ENCODE data around the gene PCSK4. TPM values are rescaled to one million over a fixed set of nuclear protein-coding genes. Genes with fewer than 3 reads are reported as not detected.

Gene PCSK4
- total RNA-seq, 1 donor from 2014 or later: 7.4 TPM

DNA sequence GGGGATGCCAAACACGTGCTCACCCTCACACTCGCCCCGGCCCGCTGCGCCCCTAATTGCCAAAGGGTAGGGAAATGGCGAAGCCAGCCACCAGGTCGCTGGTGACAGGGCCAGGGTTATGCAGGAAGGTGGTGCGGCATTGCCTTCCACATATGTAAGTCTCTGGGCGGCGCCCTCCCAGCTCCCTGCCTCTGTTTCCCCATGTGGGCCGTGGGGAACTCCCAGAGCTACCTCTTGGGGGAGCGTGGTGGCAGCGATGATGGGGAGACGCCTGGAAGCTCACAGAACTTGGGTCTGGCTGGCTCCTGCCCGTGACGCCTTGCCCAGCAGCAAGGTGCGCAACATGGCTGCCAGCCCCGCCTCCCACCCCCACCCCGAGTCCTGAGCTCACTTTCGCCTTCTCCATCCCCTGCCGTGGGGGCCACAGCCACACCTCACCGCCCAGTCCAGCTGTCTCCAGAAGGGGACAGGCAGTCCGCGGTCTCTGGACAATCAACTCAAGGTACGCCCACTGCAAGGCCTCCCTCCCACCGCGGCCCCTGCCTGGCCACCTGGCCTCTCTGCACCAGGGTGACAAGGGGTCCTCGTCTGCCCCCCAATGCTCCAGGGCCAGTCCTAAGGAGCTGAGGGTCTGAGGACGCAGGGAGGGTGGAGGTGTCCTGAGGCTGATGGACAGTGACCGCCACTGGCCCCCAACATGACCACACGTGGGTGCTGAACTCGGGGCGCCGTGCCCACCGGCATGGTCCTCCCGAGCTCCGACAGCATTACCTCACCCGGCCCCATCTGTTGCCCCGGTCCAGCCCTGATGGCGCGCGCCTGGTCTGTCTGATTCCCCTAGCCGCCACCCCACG lies 17.7 kb downstream of the PCSK4 start:
- Histone ChIP-seq H3K36me3 (peaks cover 22% of the 10 kb centered on the region), H3K4me1 (peaks cover 48% of the 10 kb centered on the region), H3K4me3 (no peak overlapping the region), H3K9me3 (no peaks in the 10 kb centered on the region), H3K27me3 (ENCODE audit: low read depth) (peaks cover 55% of the 10 kb centered on the region), H3K27ac (no peak overlapping the region)
- intact Hi-C loops (cut with DNase I): no loop called here
- DNase-seq (peak; percentile 46), ATAC-seq (no peak)
- TF ChIP-seq, protein P1, sequence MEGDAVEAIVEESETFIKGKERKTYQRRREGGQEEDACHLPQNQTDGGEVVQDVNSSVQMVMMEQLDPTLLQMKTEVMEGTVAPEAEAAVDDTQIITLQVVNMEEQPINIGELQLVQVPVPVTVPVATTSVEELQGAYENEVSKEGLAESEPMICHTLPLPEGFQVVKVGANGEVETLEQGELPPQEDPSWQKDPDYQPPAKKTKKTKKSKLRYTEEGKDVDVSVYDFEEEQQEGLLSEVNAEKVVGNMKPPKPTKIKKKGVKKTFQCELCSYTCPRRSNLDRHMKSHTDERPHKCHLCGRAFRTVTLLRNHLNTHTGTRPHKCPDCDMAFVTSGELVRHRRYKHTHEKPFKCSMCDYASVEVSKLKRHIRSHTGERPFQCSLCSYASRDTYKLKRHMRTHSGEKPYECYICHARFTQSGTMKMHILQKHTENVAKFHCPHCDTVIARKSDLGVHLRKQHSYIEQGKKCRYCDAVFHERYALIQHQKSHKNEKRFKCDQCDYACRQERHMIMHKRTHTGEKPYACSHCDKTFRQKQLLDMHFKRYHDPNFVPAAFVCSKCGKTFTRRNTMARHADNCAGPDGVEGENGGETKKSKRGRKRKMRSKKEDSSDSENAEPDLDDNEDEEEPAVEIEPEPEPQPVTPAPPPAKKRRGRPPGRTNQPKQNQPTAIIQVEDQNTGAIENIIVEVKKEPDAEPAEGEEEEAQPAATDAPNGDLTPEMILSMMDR (IDR thresholded peaks at IDR 0.05): no peak

DNA sequence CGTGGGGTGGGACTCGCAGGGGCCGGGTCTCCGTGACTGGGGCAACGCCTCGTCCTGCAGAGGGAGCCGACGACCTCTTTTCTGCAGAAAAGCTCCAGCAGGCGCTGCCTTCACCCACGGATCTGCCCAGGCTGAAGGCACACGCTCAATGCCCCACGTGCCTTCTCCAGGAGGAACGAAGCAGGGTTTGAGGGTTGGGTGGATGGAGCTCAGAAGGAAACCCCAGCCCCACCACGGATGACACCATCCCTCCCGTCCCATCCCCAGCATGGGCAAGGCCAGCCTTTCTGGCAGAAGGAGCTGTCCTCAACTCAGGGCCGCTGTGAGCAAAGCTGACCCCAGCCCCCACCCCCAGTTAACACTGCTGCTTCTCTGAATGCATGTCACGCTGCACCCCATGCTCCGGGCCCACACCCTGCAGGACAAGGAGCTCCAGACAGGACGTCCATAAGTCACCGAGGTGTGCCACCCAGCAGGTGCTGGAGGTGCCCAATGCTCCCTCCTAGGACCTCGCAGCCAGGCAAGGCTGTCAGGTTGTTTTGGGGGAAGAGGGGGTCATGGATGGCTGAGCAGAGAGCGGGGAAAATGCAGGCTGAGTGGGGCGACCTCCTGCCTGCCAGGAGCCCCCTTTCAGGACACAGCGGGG lies 18.5 kb downstream of the PCSK4 start:
- DNase-seq: peak; percentile 38
- Histone ChIP-seq H3K36me3 (peaks cover 22% of the 10 kb centered on the region), H3K9me3 (no peaks in the 10 kb centered on the region)

DNA sequence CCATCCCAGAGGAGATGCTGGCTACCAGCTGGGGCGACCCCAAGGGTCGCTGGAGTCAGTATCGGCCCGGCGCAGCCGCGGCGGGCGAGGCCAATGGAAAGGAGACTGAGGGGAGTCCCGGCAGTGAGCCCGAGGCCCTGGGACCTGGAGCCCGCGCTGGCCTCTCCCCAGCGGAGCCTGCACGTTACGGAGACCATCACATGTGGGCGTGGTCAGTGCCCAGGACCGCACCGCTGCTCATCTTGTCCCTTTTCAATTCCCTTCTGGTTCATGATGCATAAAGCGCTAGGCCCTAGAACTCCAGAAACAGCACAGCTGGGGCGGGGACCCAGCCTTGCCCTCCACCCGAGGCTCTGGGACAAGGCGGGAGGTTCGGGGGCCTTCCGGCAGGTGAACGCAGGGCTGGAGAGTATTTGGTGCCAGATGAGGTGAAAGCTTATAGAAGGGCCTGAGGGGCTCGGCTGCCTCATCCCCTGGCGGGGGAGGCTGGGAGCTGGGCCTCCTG lies 19.1 kb downstream of the PCSK4 start:
- peaks cover 60% of the 10 kb centered on the region for H3K4me1 ChIP-seq
- intact Hi-C loops (cut with DNase I): no loop called here
- H3K36me3 ChIP-seq: peaks cover 20% of the 10 kb centered on the region
- peaks cover 69% of the 10 kb centered on the region for H3K27me3 ChIP-seq (ENCODE audit: low read depth)
- no peaks in the 10 kb centered on the region for H3K9me3 ChIP-seq
- ATAC-seq (peak in 1 of 2 donors; percentile 10), DNase-seq (no peak)
- no peak overlapping the region for H3K27ac ChIP-seq
- TF ChIP-seq, protein P1 (IDR thresholded peaks at IDR 0.05): no peak
- peak overlapping the region; percentile 54 for H3K4me3 ChIP-seq

More for the DNA sequence above, 18.5 kb downstream of the PCSK4 start:
- intact Hi-C loops (cut with DNase I): no loop called here
- TF ChIP-seq, protein P1 (IDR thresholded peaks at IDR 0.05): no peak
- H3K27me3 ChIP-seq (ENCODE audit: low read depth): peaks cover 63% of the 10 kb centered on the region
- H3K4me3 ChIP-seq: no peak overlapping the region
- H3K4me1 ChIP-seq: peaks cover 55% of the 10 kb centered on the region
- no peak for ATAC-seq
- no peak overlapping the region for H3K27ac ChIP-seq

DNA sequence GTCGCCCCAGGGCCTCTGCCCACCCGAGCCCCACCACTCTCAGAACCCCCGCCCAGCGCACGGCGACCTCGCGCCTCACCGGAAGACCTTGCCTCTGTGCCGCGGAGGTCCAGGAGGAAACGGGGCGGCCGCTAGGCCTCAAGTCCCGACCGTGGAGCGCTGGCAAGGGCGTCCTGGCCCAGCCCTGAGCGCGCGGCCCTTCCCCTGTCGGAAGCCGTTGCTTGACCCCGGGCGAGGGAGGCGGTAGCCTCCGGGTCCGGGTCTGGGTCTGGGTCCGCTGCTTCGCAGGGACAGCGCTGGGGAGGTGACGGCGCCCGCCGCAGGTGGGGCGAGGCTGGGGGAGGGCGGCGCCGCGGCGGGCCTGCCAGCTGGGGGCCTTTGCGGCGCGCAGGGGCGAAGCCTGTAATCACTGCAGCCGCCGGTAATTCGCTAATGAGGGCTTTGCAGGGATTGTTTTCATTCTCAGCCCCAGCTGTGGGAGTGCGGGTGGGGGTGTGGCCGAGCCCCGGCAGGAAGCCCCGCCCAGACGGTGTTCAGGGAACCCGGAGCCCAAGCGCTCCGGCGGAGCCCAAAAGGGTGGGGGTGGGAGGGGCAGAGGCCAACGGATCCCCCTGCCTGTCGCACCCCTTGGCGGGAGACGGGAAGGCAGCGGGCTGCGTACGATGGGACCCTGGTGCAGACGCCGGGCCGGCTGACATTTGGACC lies 19.7 kb downstream of the PCSK4 start:
- TF ChIP-seq, protein P1 (IDR thresholded peaks at IDR 0.05): no peak
- Histone ChIP-seq H3K9me3 (no peaks in the 10 kb centered on the region), H3K4me1 (peaks cover 66% of the 10 kb centered on the region), H3K27ac (no peak overlapping the region), H3K36me3 (peaks cover 14% of the 10 kb centered on the region), H3K27me3 (ENCODE audit: low read depth) (peaks cover 75% of the 10 kb centered on the region), H3K4me3 (peak overlapping the region; percentile 54)
- intact Hi-C loops (cut with DNase I): no loop called here
- peak; percentile 64 for DNase-seq
- ATAC-seq: peak; percentile 41 to 52

DNA sequence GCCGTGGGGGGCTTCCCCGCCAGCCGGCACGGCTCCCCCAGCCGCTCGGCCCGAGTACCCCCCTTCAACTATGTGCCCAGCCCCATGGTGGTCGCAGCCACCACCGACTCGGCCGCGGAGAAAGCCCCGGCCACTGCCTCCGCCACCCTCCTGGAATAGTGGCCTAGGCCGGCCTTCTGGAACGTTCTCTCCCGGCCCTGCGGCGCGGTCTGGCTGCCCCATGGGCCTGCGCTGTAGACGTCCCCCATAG lies 20.2 kb downstream of the PCSK4 start:
- Histone ChIP-seq H3K4me3 (peak overlapping the region; percentile 54), H3K36me3 (peaks cover 9% of the 10 kb centered on the region), H3K27ac (no peak overlapping the region), H3K9me3 (no peaks in the 10 kb centered on the region), H3K27me3 (ENCODE audit: low read depth) (peaks cover 80% of the 10 kb centered on the region), H3K4me1 (peaks cover 71% of the 10 kb centered on the region)
- ATAC-seq: no peak
- DNase-seq: peak; percentile 47
- intact Hi-C loops (cut with DNase I): no loop called here
- TF ChIP-seq, protein P1 (IDR thresholded peaks at IDR 0.05): no peak

Measured in lower lobe of right lung (tissue), 2 donors.